Caco-2 (cell line): Measurements from ENCODE around the gene RFX4. TPM values are rescaled to one million over a fixed set of nuclear protein-coding genes. Genes with fewer than 3 reads are reported as not detected.

Experiments used
- BruUV-seq: library from RNA; stranded (reverse); fragments of 400-500 nt; replicated peaks from 2 replicates; lab custom pipeline; 2021; lab: Mats Ljungman, UMichigan
- CTCF ChIA-PET: fragments of 300-600 bp; sonication (Branson Sonifier 250); formaldehyde crosslinking; loops from one replicate; lab custom pipeline; 2022; ENCODE audit warnings: antibody characterized with exemption; lab: Charles Lee
- POLR2A ChIA-PET: fragments of 300-600 bp; sonication (Branson Sonifier 250); formaldehyde crosslinking; loops from one replicate; lab custom pipeline; 2022; ENCODE audit warnings: antibody characterized with exemption; lab: Charles Lee
- DNase-seq, 2 experiments: peaks; one replicate each; pipeline versions ENCODE4 v3.0.0 to v3.0.0-alpha.2; 2020 to 2022
- H3K27me3 ChIP-seq: replicated peaks from 2 replicates; pipeline ENCODE4 v1.6.0; 2011; ENCODE audit warnings: low read length; ENCODE audit not compliant: control insufficient read depth, insufficient read depth
- H3K36me3 ChIP-seq: 2 replicates; pipeline ENCODE4 v1.5.1; 2011; ENCODE audit warnings: low read length; ENCODE audit not compliant: control insufficient read depth, insufficient read depth
- H3K4me1 ChIP-seq: fragments of 250-450 bp; sonication (Bioruptor Pico); 2 replicates; pipeline ENCODE4 v1.5.1; 2020; ENCODE audit warnings: mild to moderate bottlenecking
- H3K4me3 ChIP-seq: 2 replicates; pipeline ENCODE4 v1.5.1; 2011; ENCODE audit warnings: low read depth, mild to moderate bottlenecking, control low read depth, low read length
- H3K9me3 ChIP-seq: fragments of 250-450 bp; sonication (Bioruptor Pico); 2 replicates; pipeline ENCODE4 v1.5.1; 2020; ENCODE audit warnings: mild to moderate bottlenecking, moderate library complexity
- H3K27ac Mint-ChIP-seq: one replicate; pipeline ENCODE4 v1.8.0; 2022; ENCODE audit warnings: mixed read lengths; ENCODE audit not compliant: unreplicated experiment
- H3K27me3 Mint-ChIP-seq: one replicate; pipeline ENCODE4 v1.8.0; 2022; ENCODE audit warnings: mixed read lengths; ENCODE audit not compliant: insufficient read depth, unreplicated experiment
- H3K36me3 Mint-ChIP-seq: one replicate; pipeline ENCODE4 v1.8.0; 2022; ENCODE audit warnings: mild to moderate bottlenecking, mixed read lengths; ENCODE audit not compliant: insufficient read depth, unreplicated experiment
- H3K4me1 Mint-ChIP-seq: one replicate; pipeline ENCODE4 v1.8.0; 2022; ENCODE audit warnings: low read depth, mixed read lengths; ENCODE audit not compliant: unreplicated experiment
- H3K4me3 Mint-ChIP-seq: one replicate; pipeline ENCODE4 v1.8.0; 2022; ENCODE audit warnings: mild to moderate bottlenecking, moderate library complexity, mixed read lengths; ENCODE audit not compliant: unreplicated experiment
- H3K9me3 Mint-ChIP-seq: one replicate; pipeline ENCODE4 v1.8.0; 2022; ENCODE audit warnings: mixed read lengths; ENCODE audit not compliant: unreplicated experiment
- intact Hi-C: fragments of 100-400 bp; cut with micrococcal nuclease; formaldehyde crosslinking; loops from one replicate; pipeline ENCODE4 v1.10.0; 2022; ENCODE audit not compliant: unreplicated experiment
- total RNA-seq: library from RNA; stranded (reverse); gene quantifications from 2 replicates; pipeline ENCODE4 v1.2.3, GENCODE V29; 2022
- TF ChIP-seq, protein P1 (sequence below), 2 experiments: fragments of 200-600 bp in 1 of 2; IDR thresholded peaks; 1 replicate in 1 of 2; 2 replicates in 1 of 2; pipeline versions ENCODE4 v1.5.1 to v1.8.0; 2011 to 2022; ENCODE audit warnings: antibody characterized with exemption in 1 of 2, control low read depth in 1 of 2, inconsistent platforms in 1 of 2, low read depth in 1 of 2, low read length in 1 of 2, mild to moderate bottlenecking in 1 of 2, moderate library complexity in 1 of 2; ENCODE audit not compliant: insufficient read depth in 1 of 2, severe bottlenecking in 1 of 2, unreplicated experiment in 1 of 2

RFX4 gene
- total RNA-seq, 1 experiment from 2014 or later, result not detected

DNA sequence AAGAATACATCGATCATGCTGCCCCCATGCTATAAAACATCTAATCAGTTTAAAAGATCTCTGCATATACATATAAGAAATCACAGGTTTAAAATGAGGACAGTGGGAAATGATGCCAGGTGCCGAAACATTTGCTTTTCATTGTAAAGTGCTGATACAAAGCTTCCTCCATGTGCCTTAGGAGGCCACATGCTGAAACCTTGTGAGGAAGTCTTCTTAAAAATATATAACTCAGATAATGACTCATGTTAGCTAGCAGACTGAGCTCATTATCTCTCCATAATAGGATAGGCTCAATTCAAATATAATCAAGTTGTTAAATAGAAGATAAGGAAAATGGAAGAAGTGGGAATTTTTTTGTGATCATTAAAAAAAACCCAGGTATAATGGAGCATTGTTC, 65.9 kb downstream of the RFX4 start:
- Histone ChIP-seq H3K9me3 (no peaks in the 10 kb centered on the region), H3K4me3 (no peak overlapping the region), H3K4me1 (no peaks in the 10 kb centered on the region), H3K27me3 (no peaks in the 10 kb centered on the region), H3K36me3 (no peaks in the 10 kb centered on the region)
- Mint-ChIP-seq H3K36me3 (no peaks in the 10 kb centered on the region), H3K4me3 (no peak overlapping the region), H3K27me3 (no peaks in the 10 kb centered on the region), H3K27ac (no peak overlapping the region), H3K9me3 (peaks cover 13% of the 10 kb centered on the region), H3K4me1 (peaks cover 7% of the 10 kb centered on the region)
- POLR2A ChIA-PET, result no interaction called here
- DNase-seq, result no peak
- no TSS peak for BruUV-seq
- intact Hi-C loops, result no loop called here
- TF ChIP-seq, protein P1, sequence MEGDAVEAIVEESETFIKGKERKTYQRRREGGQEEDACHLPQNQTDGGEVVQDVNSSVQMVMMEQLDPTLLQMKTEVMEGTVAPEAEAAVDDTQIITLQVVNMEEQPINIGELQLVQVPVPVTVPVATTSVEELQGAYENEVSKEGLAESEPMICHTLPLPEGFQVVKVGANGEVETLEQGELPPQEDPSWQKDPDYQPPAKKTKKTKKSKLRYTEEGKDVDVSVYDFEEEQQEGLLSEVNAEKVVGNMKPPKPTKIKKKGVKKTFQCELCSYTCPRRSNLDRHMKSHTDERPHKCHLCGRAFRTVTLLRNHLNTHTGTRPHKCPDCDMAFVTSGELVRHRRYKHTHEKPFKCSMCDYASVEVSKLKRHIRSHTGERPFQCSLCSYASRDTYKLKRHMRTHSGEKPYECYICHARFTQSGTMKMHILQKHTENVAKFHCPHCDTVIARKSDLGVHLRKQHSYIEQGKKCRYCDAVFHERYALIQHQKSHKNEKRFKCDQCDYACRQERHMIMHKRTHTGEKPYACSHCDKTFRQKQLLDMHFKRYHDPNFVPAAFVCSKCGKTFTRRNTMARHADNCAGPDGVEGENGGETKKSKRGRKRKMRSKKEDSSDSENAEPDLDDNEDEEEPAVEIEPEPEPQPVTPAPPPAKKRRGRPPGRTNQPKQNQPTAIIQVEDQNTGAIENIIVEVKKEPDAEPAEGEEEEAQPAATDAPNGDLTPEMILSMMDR (IDR thresholded peaks at IDR 0.05; ENCODE audit: insufficient read depth in 1 of 2, low read depth in 1 of 2, low read length in 1 of 2, severe bottlenecking in 1 of 2, unreplicated experiment in 1 of 2), result no peak
- CTCF ChIA-PET, result no interaction called here

- H3K27me3 Mint-ChIP-seq, result peaks cover 2% of the 10 kb centered on the region
- ChIA-PET POLR2A (no interaction called here), CTCF (no interaction called here)
- no peaks in the 10 kb centered on the region for H3K4me1 ChIP-seq
- no peak for DNase-seq
- no peaks in the 10 kb centered on the region for H3K9me3 ChIP-seq
- no peak overlapping the region for H3K27ac Mint-ChIP-seq
- intact Hi-C loops, result no loop called here
- H3K27me3 ChIP-seq, result no peaks in the 10 kb centered on the region
- TF ChIP-seq, protein P1 (IDR thresholded peaks at IDR 0.05; ENCODE audit: insufficient read depth in 1 of 2, low read depth in 1 of 2, low read length in 1 of 2, severe bottlenecking in 1 of 2, unreplicated experiment in 1 of 2), result no peak
- no peak overlapping the region for H3K4me3 ChIP-seq
- peaks cover 7% of the 10 kb centered on the region for H3K4me1 Mint-ChIP-seq
- H3K9me3 Mint-ChIP-seq, result peaks cover 13% of the 10 kb centered on the region
- BruUV-seq, result no TSS peak
- H3K36me3 Mint-ChIP-seq, result no peaks in the 10 kb centered on the region
- no peak overlapping the region for H3K4me3 Mint-ChIP-seq
- no peaks in the 10 kb centered on the region for H3K36me3 ChIP-seq
These were observed 68.7 kb downstream of the RFX4 start for GRCh38 chr12:106651552-106651951.

DNA sequence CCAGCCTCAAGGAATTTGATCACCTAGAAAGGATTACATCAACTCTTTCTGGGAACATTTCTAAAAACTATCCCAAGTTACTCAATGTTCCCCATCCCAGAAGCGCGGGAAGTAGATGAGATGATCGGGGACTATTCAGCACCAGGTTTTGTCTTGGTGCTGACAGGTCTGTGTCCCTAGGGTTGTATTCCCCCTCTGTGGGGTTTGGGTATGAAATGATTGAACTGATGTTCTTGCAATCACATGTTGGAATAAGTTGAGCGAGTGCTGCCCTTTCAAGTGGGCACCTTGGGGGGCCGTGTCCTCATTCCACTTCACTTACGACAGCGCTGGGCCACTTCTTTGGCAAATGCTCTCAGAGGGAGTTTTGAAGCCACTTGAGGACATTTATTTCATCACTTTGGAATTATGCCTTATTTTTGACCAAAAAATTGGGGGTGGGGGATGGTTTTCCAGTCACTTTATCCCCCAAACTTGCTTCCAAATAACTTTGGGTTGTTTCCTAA, 69.8 kb downstream of the RFX4 start:
- H3K4me3 ChIP-seq, result no peak overlapping the region
- no peaks in the 10 kb centered on the region for H3K9me3 ChIP-seq
- no TSS peak for BruUV-seq
- no peak for DNase-seq
- Mint-ChIP-seq H3K9me3 (peaks cover 13% of the 10 kb centered on the region), H3K27ac (no peak overlapping the region), H3K4me1 (peaks cover 7% of the 10 kb centered on the region), H3K27me3 (peaks cover 5% of the 10 kb centered on the region), H3K4me3 (no peak overlapping the region), H3K36me3 (no peaks in the 10 kb centered on the region)
- H3K4me1 ChIP-seq, result no peaks in the 10 kb centered on the region
- POLR2A ChIA-PET, result no interaction called here
- no peaks in the 10 kb centered on the region for H3K36me3 ChIP-seq
- H3K27me3 ChIP-seq, result no peaks in the 10 kb centered on the region
- intact Hi-C loops, result no loop called here
- CTCF ChIA-PET, result no interaction called here
- TF ChIP-seq, protein P1 (IDR thresholded peaks at IDR 0.05; ENCODE audit: insufficient read depth in 1 of 2, low read depth in 1 of 2, low read length in 1 of 2, severe bottlenecking in 1 of 2, unreplicated experiment in 1 of 2), result no peak
